RWPE1 (cell line): ENCODE measurements around the gene ACTG1.

Source experiments
- CTCF ChIA-PET: fragments of 350-600 bp; sonication (Branson Sonifier 250); formaldehyde crosslinking; extraction: SDS; loops from one replicate; lab custom pipeline; 2021; lab: Yijun Ruan, JAX
- POLR2A ChIA-PET: fragments of 400-600 bp; formaldehyde crosslinking; extraction: SDS; loops from one replicate; lab custom pipeline; 2020; ENCODE audit warnings: antibody characterized with exemption; ENCODE audit not compliant: low non-redundant PET; lab: Yijun Ruan, JAX
- DNase-seq: peaks from one replicate; pipeline ENCODE4 v3.0.0; 2012; ENCODE audit warnings: low spot score
- H3K27ac ChIP-seq: fragments of 450-650 bp; 2 replicates; pipeline ENCODE4 v1.5.1; 2017
- TF ChIP-seq, protein P1 (sequence below): fragments of 450-650 bp; conservative IDR thresholded peaks from 2 replicates; pipeline ENCODE4 v1.5.1; 2017; ENCODE audit warnings: low read depth, mild to moderate bottlenecking

ACTG1 gene

DNA sequence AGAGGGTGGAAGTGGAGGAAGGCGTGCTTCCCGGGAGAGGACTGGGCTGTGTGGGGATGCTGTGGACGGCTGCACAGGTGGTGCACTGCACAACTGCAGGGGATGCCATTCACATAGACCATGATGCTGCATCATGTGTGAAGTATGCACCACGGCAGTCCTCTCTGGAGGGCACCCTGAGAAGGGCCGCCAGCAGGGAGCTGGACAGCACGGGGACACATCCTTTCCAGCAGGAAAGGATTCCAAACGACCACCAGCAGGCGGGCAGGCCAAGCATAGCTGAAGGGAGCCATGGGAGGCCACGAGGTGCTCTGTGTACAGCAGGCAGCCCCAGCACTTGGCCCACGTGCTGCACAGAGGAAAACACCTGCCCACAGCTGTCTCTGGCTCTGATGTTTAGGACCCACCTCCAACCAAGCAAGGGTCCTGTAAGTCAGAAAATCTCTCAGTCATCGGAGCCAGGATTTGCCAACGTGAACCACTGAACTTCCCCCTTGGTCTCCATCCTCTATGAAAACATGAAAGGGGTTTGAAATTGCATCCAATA lies 10.1 kb downstream of the ACTG1 start:
- no peak overlapping the region for H3K27ac ChIP-seq
- ChIA-PET CTCF (no interaction called here), POLR2A (interaction anchor here (0.5 kb wide), 1 partner anchor 171 kb away, joined by 3 read pairs; no protein-coding TSS in a partner anchor)
- TF ChIP-seq, protein P1, sequence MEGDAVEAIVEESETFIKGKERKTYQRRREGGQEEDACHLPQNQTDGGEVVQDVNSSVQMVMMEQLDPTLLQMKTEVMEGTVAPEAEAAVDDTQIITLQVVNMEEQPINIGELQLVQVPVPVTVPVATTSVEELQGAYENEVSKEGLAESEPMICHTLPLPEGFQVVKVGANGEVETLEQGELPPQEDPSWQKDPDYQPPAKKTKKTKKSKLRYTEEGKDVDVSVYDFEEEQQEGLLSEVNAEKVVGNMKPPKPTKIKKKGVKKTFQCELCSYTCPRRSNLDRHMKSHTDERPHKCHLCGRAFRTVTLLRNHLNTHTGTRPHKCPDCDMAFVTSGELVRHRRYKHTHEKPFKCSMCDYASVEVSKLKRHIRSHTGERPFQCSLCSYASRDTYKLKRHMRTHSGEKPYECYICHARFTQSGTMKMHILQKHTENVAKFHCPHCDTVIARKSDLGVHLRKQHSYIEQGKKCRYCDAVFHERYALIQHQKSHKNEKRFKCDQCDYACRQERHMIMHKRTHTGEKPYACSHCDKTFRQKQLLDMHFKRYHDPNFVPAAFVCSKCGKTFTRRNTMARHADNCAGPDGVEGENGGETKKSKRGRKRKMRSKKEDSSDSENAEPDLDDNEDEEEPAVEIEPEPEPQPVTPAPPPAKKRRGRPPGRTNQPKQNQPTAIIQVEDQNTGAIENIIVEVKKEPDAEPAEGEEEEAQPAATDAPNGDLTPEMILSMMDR = no peak
- no peak for DNase-seq

GRCh38 chr17:81500047-81500446 lies 12.6 kb downstream of the ACTG1 start:
- H3K27ac ChIP-seq = peak overlapping the region; percentile 9; the same call in 1 of the 2 replicates
- CTCF ChIA-PET = no interaction called here
- TF ChIP-seq, protein P1 = no peak
- POLR2A ChIA-PET = interaction anchor here (0.9 kb wide), 1 partner anchor 16 kb away, joined by 3 read pairs; no protein-coding TSS in a partner anchor
- DNase-seq = no peak

GRCh38 chr17:81499601-81499970 lies 13.0 kb downstream of the ACTG1 start:
- no peak for DNase-seq
- ChIA-PET POLR2A (interaction anchor here (0.9 kb wide), 1 partner anchor 15 kb away, joined by 3 read pairs; no protein-coding TSS in a partner anchor), CTCF (interaction anchor here (1.1 kb wide), 1 partner anchor 20 kb away, joined by 3 read pairs; no protein-coding TSS in a partner anchor)
- peak overlapping the region; percentile 9; the same call in 1 of the 2 replicates for H3K27ac ChIP-seq
- TF ChIP-seq, protein P1 = no peak

GRCh38 chr17:81498953-81499600 lies 13.5 kb downstream of the ACTG1 start:
- H3K27ac ChIP-seq = no peak overlapping the region
- TF ChIP-seq, protein P1 = no peak
- CTCF ChIA-PET = interaction anchor here (0.9 to 1.1 kb wide), 3 partner anchors 14 to 244 kb away, joined by 3 to 4 read pairs (median 3); no protein-coding TSS in a partner anchor
- DNase-seq = no peak
- POLR2A ChIA-PET = interaction anchor here (0.6 to 0.7 kb wide), 2 partner anchors 11 to 204 kb away, joined by 4 read pairs; partner anchors contain the start of gene SLC38A10

DNA sequence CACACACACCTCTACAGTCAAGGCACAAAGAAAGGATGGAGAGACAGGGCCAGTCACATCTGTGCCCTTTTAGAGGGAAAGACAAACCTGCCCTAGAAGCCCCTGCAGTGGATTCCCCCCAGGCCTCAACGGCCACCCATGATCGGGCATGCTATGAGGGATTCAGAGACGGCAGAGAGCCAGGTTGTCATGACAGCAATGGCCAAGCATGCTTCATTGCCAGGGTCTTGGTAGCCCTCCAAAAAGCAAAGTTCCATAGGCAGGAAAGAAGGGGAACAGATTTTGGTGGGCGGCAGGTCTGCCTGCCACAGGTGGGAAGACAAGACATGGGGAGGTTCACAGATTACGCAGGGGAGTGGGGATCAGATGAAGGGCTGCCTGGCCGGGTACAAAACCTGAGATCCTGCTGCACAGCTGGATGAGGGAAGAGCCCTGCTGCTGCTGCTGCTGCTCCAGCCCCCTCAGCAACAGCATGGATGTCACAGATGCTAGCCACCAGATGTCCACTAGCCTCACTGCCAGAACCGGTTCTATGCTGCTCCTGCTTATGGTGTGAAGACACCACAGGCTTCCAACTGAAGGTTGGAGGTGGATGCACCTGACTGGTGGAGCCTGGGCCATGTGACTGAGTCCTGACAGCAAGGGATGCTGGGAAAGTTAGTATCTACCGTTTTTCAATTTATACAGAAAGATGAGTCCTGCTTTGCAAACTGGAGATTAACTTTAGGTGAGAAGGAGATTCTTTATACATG lies 17.8 kb downstream of the ACTG1 start:
- POLR2A ChIA-PET = no interaction called here
- CTCF ChIA-PET = no interaction called here
- DNase-seq = no peak
- TF ChIP-seq, protein P1 = no peak
- H3K27ac ChIP-seq = no peak overlapping the region

- CTCF ChIA-PET = no interaction called here
- TF ChIP-seq, protein P1 = no peak
- H3K27ac ChIP-seq = no peak overlapping the region
- POLR2A ChIA-PET = no interaction called here
- no peak for DNase-seq
Measured at GRCh38 chr17:81493198-81494038, 19.2 kb downstream of the ACTG1 start.
